Measurements from ENCODE around the gene SBNO2. TPM values are rescaled to one million over a fixed set of nuclear protein-coding genes. Genes with fewer than 3 reads are reported as not detected.

SBNO2 gene
- total and polyA plus RNA-seq, 9 of the 15 experiments (the other 6 are each of a cell fraction or from before 2014, with no cell fraction given) = 0.01 to 46.2 (median 6.7) TPM

DNA sequence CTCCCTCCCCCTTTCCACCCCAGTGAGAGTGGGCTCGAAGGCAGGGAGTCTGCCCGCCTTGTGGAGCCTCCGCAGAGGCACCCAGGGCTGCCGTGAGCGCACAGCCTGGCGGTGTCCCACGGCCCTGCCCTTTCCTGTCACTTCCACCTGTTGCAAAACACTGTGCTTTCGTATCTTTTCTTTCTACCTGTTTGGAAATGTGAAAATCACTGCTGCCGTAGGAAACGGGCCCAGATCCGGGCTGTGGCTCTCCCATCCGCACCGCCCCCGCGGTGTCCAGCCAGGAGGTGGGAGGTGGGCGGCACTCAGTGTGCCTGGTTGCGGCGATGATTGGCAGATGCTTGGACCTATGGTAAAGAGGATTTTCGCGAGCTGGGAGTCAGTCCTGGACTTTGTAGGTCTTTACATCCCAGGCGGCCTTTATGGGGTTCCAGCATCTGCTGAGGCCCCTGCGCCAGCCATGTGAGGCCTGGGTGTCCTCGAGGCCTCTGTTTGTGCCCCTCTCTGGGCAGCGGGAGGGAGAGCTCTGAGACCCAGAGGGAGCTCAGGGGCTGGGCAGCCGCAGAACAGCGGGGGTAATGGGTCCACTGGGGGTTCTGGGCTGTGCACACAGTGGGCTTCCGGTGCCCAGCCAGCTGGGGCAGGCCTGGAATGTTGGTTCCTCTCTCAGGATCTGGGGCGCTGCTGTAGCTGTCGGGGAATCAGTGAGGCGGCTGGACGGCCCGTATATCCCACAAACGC is 37.6 kb upstream of the SBNO2 start:
- no peak overlapping the region for H3K27ac ChIP-seq (ENCODE audit: extremely low read depth, low read depth, low read length)
- intact Hi-C loops (cut with micrococcal nuclease) = no loop called here
- H3K79me2 ChIP-seq (ENCODE audit: control insufficient read depth, insufficient read depth, low read length) = peaks cover 97% of the 10 kb centered on the region
- ChIA-PET CTCF (ENCODE audit: low intra/inter-chr PET ratio) (no interaction called here), POLR2A (interaction anchor here (0.7 kb wide), 1 partner anchor 9 kb away, joined by 3 read pairs; no protein-coding TSS in a partner anchor)
- no peaks in the 10 kb centered on the region for H3K27me3 ChIP-seq (ENCODE audit: control insufficient read depth in 2 of 2, insufficient read depth in 2 of 2, low read length in 2 of 2)
- no peak for ATAC-seq
- H3K4me1 ChIP-seq (replicated peaks in 1 of 2; ENCODE audit: control insufficient read depth in 2 of 2, insufficient read depth in 2 of 2, low read length in 2 of 2) = peaks cover 24 to 79% of the 10 kb centered on the region in 2 experiments
- no peak overlapping the region for H3K4me2 ChIP-seq (ENCODE audit: insufficient read depth, low read length)
- no peak overlapping the region for H3K4me3 ChIP-seq
- BruUV-seq (replicated peaks) = no TSS peak
- DNase-seq (ENCODE audit: extremely low read depth in 1 of 4, low spot score in 3 of 4) = peak in 2 of 4 experiments; percentile 56 to 66
- peaks cover 71% of the 10 kb centered on the region; the same call in 2 of the 3 replicates for H3K36me3 ChIP-seq (ENCODE audit: control insufficient read depth, insufficient read depth, low read length)
- H3K9me3 ChIP-seq (replicated peaks; ENCODE audit: control insufficient read depth, insufficient read depth, low read depth, low read length) = no peaks in the 10 kb centered on the region
- peak; percentile 61 for TF ChIP-seq EGR1 (conservative IDR thresholded peaks at IDR 0.05)
- TF ChIP-seq POLR2G (IDR thresholded peaks at IDR 0.05; ENCODE audit: low read depth, low read length) = peak; percentile 64
- TF ChIP-seq RBM22 (IDR thresholded peaks at IDR 0.05; ENCODE audit: low read depth, low read length, poor library complexity, severe bottlenecking) = peak; percentile 20
- TF ChIP-seq, protein P1, sequence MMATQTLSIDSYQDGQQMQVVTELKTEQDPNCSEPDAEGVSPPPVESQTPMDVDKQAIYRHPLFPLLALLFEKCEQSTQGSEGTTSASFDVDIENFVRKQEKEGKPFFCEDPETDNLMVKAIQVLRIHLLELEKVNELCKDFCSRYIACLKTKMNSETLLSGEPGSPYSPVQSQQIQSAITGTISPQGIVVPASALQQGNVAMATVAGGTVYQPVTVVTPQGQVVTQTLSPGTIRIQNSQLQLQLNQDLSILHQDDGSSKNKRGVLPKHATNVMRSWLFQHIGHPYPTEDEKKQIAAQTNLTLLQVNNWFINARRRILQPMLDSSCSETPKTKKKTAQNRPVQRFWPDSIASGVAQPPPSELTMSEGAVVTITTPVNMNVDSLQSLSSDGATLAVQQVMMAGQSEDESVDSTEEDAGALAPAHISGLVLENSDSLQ (IDR thresholded peaks at IDR 0.05) = peak; percentile 89
- TF ChIP-seq, protein P2, sequence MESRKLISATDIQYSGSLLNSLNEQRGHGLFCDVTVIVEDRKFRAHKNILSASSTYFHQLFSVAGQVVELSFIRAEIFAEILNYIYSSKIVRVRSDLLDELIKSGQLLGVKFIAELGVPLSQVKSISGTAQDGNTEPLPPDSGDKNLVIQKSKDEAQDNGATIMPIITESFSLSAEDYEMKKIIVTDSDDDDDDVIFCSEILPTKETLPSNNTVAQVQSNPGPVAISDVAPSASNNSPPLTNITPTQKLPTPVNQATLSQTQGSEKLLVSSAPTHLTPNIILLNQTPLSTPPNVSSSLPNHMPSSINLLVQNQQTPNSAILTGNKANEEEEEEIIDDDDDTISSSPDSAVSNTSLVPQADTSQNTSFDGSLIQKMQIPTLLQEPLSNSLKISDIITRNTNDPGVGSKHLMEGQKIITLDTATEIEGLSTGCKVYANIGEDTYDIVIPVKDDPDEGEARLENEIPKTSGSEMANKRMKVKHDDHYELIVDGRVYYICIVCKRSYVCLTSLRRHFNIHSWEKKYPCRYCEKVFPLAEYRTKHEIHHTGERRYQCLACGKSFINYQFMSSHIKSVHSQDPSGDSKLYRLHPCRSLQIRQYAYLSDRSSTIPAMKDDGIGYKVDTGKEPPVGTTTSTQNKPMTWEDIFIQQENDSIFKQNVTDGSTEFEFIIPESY (CRISPR knock-in tag; IDR thresholded peaks at IDR 0.05) = peak; percentile 86
- peak; percentile 59 for TF ChIP-seq RBFOX2 (IDR thresholded peaks at IDR 0.05; ENCODE audit: low read depth, low read length)
- TF ChIP-seq CHD4 (IDR thresholded peaks at IDR 0.05; ENCODE audit: insufficient read depth, insufficient replicate concordance, low read depth, low read length, poor library complexity, severe bottlenecking) = no peak
- peak; percentile 49 for TF ChIP-seq FIP1L1 (IDR thresholded peaks at IDR 0.05; ENCODE audit: low read depth, low read length, poor library complexity, severe bottlenecking)
- TF ChIP-seq IRF2 (CRISPR knock-in tag; IDR thresholded peaks at IDR 0.05) = no peak
- no peak for FAIRE-seq
- WGBS (ENCODE audit: insufficient coverage, low coverage, missing lambda C conversion rate) = 95% methylated on average over 23 of the region's 33 CpGs
- no peak overlapping the region for H2AFZ ChIP-seq (ENCODE audit: low read depth, low read length)
- peaks cover 23% of the 10 kb centered on the region for H3K9me1 ChIP-seq (ENCODE audit: control insufficient read depth, insufficient read depth, low read length)
- H4K20me1 ChIP-seq (replicated peaks; ENCODE audit: control insufficient read depth, insufficient read depth, low read length) = peaks cover 62% of the 10 kb centered on the region
- in situ Hi-C loops (cut with MboI) = no loop called here
- H3K9ac ChIP-seq (ENCODE audit: insufficient read depth in 1 of 2, low read depth in 2 of 2, low read length in 2 of 2) = peak overlapping the region in 1 of 2 experiments; percentile 14; a peak in 2 of 4 replicates
